Ascending aorta (tissue), 2 donors: ENCODE measurements around the gene CDH13. TPM values are rescaled to one million over a fixed set of nuclear protein-coding genes. Genes with fewer than 3 reads are reported as not detected.

Experiments used
- DNase-seq, 2 donors: peaks; one replicate each; pipeline ENCODE4 v3.0.0-alpha.2; 2019; ENCODE audit warnings: low spot score in 2 of 2
- H3K27ac ChIP-seq, 2 donors: fragments of 200-600 bp; sonication (generic); one replicate each; pipeline ENCODE4 v1.5.1; 2016 to 2017; ENCODE audit warnings: mild to moderate bottlenecking in 1 of 2
- H3K27me3 ChIP-seq: fragments of 200-600 bp; sonication (generic); one replicate; pipeline ENCODE4 v1.5.1; 2017
- H3K36me3 ChIP-seq, 2 donors: fragments of 200-600 bp; sonication (generic); one replicate each; pipeline ENCODE4 v1.5.1; 2016
- H3K4me1 ChIP-seq, 2 donors: fragments of 200-600 bp; sonication (generic); one replicate each; pipeline ENCODE4 v1.5.1; 2016 to 2017; ENCODE audit warnings: mild to moderate bottlenecking in 1 of 2
- H3K4me3 ChIP-seq, 2 donors: fragments of 200-600 bp; sonication (generic); one replicate each; pipeline ENCODE4 v1.5.1; 2016 to 2017; ENCODE audit warnings: mild to moderate bottlenecking in 1 of 2
- H3K9me3 ChIP-seq, 2 donors: fragments of 200-600 bp; sonication (generic); one replicate each; pipeline ENCODE4 v1.5.1; 2016
- intact Hi-C: fragments of 100-400 bp; cut with DNase I; formaldehyde crosslinking; loops from one replicate; pipeline ENCODE4 v1.15.1; 2023
- total RNA-seq: library from RNA; depleted of rRNA; stranded (reverse); fragments of >200 nt; gene quantifications from one replicate; pipeline ENCODE4 v1.1.0, GENCODE V29; 2016
- TF ChIP-seq, protein P1 (sequence below), 3 experiments: fragments of 200-600 bp in 2 of 3; fragments of 450-650 bp in 1 of 3; sonication (generic) in 2 of 3; IDR thresholded peaks; one replicate each; pipeline ENCODE4 v1.5.1; 2016 to 2019; ENCODE audit warnings: antibody characterized with exemption in 3 of 3, mild to moderate bottlenecking in 1 of 3, moderate library complexity in 1 of 3

CDH13 gene
- total RNA-seq, 1 donor from 2014 or later = 160 TPM

GRCh38 chr16:83720981-83721380, 1094.2 kb downstream of the CDH13 start:
- Histone ChIP-seq H3K27ac (no peak overlapping the region), H3K4me3 (no peak overlapping the region), H3K27me3 (no peaks in the 10 kb centered on the region), H3K4me1 (no peaks in the 10 kb centered on the region), H3K9me3 (no peaks in the 10 kb centered on the region), H3K36me3 (no peaks in the 10 kb centered on the region)
- DNase-seq = no peak
- TF ChIP-seq, protein P1, sequence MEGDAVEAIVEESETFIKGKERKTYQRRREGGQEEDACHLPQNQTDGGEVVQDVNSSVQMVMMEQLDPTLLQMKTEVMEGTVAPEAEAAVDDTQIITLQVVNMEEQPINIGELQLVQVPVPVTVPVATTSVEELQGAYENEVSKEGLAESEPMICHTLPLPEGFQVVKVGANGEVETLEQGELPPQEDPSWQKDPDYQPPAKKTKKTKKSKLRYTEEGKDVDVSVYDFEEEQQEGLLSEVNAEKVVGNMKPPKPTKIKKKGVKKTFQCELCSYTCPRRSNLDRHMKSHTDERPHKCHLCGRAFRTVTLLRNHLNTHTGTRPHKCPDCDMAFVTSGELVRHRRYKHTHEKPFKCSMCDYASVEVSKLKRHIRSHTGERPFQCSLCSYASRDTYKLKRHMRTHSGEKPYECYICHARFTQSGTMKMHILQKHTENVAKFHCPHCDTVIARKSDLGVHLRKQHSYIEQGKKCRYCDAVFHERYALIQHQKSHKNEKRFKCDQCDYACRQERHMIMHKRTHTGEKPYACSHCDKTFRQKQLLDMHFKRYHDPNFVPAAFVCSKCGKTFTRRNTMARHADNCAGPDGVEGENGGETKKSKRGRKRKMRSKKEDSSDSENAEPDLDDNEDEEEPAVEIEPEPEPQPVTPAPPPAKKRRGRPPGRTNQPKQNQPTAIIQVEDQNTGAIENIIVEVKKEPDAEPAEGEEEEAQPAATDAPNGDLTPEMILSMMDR (IDR thresholded peaks at IDR 0.05) = no peak
- intact Hi-C loops = no loop called here

- intact Hi-C loops = no loop called here
- H3K27ac ChIP-seq = no peak overlapping the region
- no peak overlapping the region for H3K4me3 ChIP-seq
- no peaks in the 10 kb centered on the region for H3K9me3 ChIP-seq
- no peaks in the 10 kb centered on the region for H3K36me3 ChIP-seq
- TF ChIP-seq, protein P1 (IDR thresholded peaks at IDR 0.05) = no peak
- H3K4me1 ChIP-seq = no peaks in the 10 kb centered on the region
- DNase-seq = no peak
- H3K27me3 ChIP-seq = no peaks in the 10 kb centered on the region
These were observed 1094.9 kb downstream of the CDH13 start for GRCh38 chr16:83721676-83722075.

- intact Hi-C loops = no loop called here
- no peaks in the 10 kb centered on the region for H3K4me1 ChIP-seq
- DNase-seq = no peak
- no peaks in the 10 kb centered on the region for H3K9me3 ChIP-seq
- no peaks in the 10 kb centered on the region for H3K27me3 ChIP-seq
- no peak overlapping the region for H3K4me3 ChIP-seq
- H3K36me3 ChIP-seq = no peaks in the 10 kb centered on the region
- TF ChIP-seq, protein P1 (IDR thresholded peaks at IDR 0.05) = no peak
- no peak overlapping the region for H3K27ac ChIP-seq
These were observed 1095.9 kb downstream of the CDH13 start for GRCh38 chr16:83722456-83723183.

DNA sequence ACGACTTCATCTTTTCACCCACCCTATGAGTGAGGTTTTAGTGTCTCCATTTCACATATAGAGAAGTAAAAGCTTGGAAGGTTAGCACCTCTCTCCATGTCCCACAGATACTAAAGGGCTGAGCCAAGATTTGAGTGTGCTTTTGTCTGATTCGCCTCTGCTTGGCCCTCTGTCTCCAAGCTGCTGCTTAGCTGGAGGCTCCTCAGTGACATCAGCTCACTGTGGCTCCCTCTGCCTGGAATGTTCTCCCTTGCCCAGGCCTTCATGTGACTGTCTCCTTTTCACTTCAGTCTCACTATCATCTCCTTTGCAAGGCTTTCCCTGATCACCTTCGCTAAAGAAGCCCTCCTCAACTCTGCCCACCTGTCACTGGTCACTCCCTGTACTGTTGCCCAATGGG, 1096.5 kb downstream of the CDH13 start:
- intact Hi-C loops = no loop called here
- TF ChIP-seq, protein P1 (IDR thresholded peaks at IDR 0.05) = no peak

GRCh38 chr16:83723901-83724300, 1097.1 kb downstream of the CDH13 start:
- DNase-seq = no peak
- H3K27me3 ChIP-seq = no peaks in the 10 kb centered on the region
- no peaks in the 10 kb centered on the region for H3K4me1 ChIP-seq
- H3K27ac ChIP-seq = no peak overlapping the region
- H3K36me3 ChIP-seq = no peaks in the 10 kb centered on the region
- no peaks in the 10 kb centered on the region for H3K9me3 ChIP-seq
- H3K4me3 ChIP-seq = no peak overlapping the region
- intact Hi-C loops = no loop called here
- TF ChIP-seq, protein P1 (IDR thresholded peaks at IDR 0.05) = no peak

More for the DNA sequence above, 1096.5 kb downstream of the CDH13 start:
- H3K4me1 ChIP-seq = no peaks in the 10 kb centered on the region
- H3K9me3 ChIP-seq = no peaks in the 10 kb centered on the region
- no peaks in the 10 kb centered on the region for H3K36me3 ChIP-seq
- DNase-seq = no peak
- no peaks in the 10 kb centered on the region for H3K27me3 ChIP-seq
- no peak overlapping the region for H3K4me3 ChIP-seq
- no peak overlapping the region for H3K27ac ChIP-seq
